Muscle of arm (tissue), 12 donors: ENCODE measurements around the gene TCF7L2. TPM values are rescaled to one million over a fixed set of nuclear protein-coding genes. Genes with fewer than 3 reads are reported as not detected.

ENCODE experiments used
- DNase-seq: peaks from one replicate; pipeline ENCODE4 v3.0.0-alpha.2; 2013
- polyA plus RNA-seq, 12 donors: library from polyadenylated mRNA; unstranded; fragments of 120-200 nt; gene quantifications; one replicate each; pipeline ENCODE4 v1.2.1, GENCODE V29; 2013; ENCODE audit not compliant: insufficient read length in 12 of 12

Gene TCF7L2
- polyA plus RNA-seq, 12 donors = 37.6 to 122 (median 51.4) TPM; not detected in 1

DNA sequence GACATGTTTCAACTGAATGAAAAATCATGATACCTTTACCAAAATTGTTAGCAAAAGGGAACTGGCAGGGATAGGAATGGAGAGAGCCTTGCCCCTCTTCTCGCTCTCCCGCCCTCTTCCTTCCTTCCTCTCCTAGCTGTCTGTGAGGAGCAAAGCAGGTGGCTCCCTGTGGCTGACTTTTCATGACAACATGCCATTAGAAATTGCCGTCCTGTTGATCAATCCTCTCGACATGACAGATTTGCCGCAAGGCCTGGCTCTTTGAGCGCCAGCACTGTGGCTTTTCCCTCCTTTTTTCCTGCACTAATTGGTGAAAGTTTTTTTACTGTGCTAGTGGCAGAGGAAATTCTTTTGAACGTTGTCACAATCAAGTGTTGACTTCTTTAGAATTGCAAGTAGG lies 171.1 kb downstream of the TCF7L2 start:
- no peak for DNase-seq

DNA sequence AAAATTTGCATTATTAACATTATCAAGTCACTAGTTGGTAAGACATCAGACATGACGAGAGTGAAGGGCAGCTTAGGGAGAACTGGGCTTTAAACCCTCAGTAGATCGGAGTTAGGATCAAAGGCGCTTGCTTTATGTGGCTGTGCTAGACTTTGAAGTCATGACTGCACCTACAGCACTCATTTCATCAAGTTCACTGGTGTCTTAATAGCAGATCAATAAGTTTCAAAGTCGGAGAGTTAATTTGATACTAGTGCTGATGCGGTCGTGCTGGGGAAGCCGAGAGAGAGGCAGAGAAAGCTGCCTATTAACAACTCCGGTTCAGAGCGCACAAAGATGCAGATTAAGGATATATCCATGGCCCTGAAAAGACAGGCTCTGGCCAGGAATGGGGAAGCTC lies 172.9 kb downstream of the TCF7L2 start:
- no peak for DNase-seq

DNA sequence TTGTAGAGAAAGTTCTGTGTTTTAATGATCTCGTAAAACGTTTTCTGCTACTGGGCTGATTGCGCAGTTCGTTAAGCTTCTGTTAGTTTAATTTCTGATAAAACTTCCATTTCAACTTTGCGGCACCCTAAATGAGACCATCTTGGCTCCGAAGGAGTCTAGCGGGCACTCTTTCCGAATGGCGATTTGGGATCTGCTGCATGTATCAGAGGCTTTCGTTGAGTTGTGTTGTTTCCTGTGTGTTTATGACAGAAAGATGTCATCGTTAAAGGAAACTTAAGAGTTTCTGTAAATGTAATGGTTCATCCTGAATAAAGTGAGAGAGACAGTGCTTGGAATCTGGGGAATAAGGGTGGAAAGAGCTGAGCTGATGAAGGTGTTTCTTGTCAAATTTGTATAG lies 174.7 kb downstream of the TCF7L2 start:
- DNase-seq = no peak

DNA sequence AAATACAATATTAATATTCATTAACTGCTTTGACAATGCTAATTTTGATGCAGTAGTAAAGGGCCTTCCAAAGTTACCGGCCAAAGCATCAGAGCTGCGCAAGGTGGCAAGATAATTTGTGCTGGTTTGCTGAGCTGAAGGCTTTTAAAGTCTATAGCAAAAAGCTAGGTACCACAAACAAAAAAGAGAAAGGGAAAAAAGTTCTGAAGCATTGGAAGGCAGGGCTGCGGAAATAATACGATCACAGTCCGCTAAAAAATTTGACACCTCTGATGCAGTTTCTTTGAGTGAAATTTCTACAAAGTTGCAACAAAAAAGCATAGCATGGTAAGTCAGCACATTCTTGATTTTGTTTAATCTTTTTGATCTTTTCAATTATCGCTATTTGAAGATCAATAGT lies 175.6 kb downstream of the TCF7L2 start:
- DNase-seq = no peak

DNA sequence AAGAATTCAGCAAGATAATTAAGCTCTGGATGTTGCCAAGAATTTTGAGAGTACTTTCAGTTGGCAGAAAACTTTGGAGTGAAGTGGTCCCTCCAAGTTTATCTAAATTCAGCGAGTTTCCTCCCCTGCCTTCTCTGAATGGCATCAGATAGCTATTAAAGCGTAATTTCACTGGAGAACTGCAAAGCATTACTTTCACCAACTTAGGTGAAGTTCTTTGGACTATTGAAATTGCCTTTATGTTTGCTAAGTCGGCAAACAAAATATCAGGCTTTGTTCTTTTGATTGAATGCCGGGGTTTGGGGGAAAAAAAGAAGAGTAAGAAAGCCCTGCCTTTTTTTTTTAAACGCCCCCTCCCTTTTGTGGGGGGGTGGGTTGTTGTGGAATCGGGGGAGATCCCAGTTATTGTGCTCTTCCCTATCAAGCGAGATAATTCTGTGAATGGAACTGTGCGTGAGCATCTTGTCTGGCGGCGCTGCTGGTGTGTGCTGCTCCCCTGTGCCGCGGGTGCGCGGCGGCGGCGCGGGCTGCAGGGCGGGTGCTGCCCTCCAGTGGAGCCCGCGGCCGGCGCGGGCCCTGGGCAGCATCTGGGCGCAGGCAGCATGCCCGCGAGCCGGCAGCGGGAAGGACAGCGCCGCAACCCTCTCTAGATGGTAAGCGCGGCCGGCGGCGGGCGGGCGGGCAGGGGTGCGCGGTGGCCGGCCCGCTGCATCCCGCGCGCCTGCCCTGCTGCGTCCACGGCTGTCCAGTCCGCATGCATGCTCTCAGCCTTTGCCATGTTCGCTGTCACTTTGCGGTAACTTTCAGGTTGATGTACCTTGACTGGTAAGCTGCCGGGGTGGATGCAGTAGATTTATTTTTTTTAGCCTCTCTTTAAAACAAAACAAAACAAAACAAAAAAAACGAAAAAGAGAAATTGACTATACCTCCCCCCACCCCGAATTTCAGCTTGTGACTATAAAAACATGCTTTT lies 176.5 kb downstream of the TCF7L2 start:
- DNase-seq = no peak

DNA sequence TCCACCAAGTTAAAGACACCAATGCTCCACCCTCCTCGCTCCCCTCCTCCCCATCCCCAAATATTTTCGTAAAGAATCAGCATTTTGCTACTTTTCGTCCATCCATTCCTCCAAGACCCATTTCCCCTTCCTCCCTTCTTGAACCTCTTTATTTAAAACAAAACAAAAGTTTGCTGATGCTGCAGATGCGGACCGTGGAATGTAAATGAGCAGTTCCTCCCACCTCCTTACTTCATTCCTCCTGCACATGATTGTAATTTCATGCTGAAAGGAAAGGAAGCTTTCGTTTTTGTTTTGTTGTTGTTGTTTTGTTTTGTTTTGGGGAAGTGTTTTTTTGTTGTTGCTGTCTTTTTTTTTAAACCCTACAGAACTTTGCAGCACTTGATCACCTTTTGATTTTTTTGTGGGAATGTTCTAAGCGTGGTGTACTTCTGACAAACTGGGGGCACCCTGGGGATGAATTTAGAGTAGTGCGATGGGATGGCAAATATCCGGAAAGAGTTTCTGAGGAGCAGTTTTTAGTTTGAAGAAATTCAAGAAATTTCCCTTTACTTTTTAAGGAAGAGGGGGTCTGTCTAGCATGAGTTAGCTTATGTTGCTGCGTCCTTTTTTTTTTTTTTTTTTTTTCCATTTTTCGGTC lies 177.3 kb downstream of the TCF7L2 start:
- no peak for DNase-seq

DNA sequence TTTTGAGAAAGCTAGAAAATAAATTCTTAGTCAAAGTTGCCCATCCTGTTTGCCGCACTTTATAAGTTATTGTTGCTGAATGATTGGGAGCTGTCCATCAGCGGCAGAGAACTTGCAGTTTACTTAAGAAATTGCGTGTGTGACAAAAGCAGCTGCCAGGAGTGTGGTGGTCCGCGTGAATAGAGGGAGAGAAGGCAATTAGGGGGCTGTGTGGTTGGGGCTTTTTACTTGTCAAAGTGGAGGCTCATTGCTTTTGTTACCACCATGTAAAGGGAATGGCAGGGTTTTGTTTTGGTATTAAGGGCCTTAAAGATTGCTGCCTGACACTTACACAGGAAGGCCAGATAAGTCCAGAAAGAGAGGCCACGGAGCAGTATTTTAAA lies 177.8 kb downstream of the TCF7L2 start:
- DNase-seq = no peak

DNA sequence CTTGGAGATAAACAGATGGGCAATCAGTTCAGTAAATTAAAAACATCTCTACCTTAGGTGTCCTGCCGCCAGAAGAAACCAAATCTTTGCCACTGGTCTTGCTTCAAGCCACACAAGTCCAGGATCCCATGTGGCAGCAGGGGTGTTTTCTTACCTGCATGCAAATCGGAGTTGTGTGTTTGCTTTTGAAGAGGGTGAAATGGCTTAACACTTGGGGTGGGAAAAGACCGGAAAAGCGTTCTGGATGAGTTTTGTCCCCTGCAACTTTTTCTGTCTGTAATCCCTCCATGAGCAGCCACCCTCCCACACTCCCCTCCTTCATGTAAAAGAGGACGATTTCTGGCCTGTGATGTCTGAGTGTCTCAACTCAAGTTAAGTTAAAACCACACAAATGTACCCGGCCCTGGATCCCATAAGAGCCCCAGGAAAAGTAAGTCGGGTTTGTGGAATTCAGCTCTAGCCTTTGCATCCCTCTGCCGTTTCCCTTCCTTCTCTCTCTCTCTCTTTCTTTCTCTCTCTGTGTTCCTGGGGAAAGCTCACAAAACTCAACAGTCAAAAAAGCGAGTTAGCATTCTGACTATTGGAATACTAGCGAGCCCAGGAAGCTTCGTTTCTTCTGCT lies 178.5 kb downstream of the TCF7L2 start:
- DNase-seq = no peak

DNA sequence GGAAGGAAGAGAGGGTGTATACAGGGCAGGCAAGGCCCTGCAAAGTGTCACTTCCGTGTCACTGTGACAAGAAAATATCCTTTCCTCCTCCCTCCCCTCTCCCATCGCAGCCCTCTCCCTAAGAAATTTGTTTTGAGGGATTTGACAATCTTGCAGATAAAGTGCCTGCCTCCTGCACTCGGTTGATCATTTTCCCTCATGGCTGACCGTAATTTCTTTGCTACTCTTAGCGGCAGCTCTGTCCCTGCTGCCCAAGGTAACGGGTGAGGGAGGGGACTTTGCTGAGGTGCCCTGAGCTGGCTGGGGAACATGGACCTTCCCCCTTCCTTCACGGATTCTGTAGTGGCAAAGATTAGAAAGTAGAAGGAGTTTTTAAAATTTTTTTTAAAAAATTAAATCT lies 179.1 kb downstream of the TCF7L2 start:
- DNase-seq = peak; percentile 33

DNA sequence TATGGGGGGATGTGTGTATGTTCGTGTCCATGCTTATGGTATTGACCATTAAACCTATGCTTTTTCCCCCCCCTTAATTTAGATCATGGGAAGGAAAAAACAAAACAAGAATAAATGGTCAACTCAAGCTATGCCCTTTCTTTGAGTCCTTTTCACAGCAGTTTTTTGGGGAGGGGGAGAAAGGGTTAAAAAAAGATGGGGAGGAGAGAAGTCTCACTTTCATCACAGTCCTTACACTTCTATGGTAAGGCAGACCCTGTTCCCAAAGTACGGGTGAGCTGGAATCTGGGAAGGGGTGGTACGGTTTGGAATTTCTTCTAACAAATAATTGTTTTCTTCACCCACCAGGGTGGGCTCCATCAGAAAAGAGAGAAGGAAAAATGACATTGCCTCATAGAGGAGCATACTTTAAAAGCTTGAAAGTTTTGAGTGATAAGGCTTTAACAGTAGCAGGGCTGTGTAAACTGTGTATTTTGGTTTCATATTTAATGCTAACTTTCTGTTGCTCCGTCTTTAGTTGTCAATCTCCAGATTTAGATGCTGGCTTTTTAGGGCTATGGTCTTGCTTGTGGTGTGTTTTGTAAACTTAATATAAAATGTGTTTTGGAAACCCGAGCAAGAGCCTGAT lies 180.1 kb downstream of the TCF7L2 start:
- DNase-seq = peak; percentile 35

DNA sequence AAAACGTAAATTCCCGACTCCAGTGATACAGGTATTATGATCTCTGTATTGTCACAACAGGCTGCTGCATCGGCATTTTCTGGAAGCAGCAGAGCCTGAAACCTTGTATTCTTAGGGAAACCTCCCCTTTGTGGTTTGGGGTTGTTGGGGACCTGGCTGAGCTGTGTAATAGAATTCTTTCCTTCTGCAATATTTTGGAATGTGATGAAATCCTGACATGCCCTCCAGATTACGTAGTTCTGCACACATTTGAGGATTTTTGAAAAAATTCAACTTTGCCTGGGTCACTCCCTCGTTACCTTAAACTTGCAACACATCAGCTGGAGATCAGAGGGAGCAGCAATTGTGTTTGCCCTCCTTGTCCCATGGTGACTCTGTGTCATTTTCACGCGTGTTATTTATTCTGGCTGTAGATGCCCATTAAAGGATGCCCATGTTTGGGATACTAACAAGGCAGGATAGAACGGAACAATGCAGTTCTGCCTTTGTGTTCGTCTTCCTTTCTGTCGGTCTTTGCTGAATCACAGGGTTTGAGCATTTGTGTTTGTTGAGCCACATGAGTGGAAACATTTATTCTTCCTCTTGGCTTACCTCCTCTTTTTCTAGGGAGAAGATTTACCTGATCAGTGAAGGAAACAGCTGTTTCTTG lies 181.7 kb downstream of the TCF7L2 start:
- DNase-seq = peak; percentile 63

DNA sequence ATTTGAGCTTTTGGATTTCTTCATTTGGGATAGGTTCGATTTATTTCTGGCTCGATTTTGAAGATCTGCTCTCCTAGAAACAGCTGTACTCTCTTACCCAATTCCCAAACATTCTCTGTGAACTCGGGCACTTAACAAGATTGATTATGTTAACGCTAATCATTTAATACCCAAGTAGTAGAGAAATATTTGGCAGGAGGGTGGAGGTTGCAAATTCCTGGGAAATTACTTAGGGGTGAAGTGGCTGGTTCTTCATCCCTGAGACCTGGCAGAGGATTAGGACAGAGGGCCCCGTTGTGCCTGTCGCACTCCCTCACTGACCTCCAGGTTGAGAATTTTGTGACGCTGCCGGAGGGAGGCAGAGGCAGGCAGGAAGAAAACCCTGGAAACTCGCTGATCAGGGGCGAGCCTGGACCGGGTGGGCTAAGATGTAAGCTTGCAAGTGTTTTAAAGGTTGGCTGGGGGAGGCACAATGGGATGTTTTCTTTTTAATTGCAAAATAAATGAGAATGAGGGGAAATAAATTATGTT lies 182.6 kb downstream of the TCF7L2 start:
- peak; percentile 32 for DNase-seq

DNA sequence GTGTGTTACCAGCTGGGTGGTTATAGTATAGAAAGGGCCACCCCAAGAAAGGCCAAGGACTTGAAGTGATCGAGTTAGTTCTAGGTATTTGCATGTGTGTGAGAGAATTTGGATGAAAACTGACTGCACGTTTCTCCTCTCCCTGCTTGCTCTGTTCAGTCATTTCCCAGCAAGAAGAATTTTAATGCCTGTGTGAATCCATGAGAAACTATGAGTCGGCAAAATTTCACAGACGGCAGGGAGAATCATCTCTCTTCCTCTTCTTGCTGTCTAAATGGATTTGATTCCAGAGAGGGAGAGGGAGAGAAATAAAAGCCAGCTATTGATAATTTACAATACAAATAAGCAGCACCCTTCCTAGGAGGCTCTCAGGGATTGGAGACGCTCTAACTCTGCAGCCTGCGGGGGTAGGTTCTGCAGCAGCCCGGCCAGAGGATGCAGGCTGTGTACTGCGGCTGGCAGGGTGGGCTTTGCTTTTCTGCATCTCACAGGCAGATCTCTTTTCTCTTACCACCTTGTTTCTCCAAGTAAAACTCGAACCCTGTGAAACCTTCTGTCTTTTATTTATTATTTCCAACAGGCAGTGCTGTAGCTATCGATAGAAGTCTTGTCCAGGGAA lies 183.6 kb downstream of the TCF7L2 start:
- DNase-seq = peak; percentile 54

DNA sequence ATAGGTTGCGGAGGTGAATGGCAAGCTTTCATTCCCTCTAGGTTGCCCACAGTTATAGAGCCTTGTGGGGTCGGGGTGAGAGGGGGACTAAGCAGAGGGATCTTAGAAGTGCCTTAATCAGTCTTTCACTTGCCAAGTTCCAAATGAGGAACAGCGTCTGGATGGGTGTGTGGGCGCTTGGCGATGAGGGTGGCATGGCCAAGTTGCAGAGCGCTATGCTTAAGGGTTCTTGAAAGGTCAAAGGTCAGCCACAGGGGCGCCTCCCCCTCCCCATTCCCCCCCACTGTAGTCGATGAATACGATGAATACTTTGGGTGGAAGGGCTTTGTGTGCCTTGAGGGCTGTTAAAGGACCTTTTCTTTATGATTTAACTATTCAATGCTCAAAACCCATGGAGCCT lies 185.0 kb downstream of the TCF7L2 start:
- no peak for DNase-seq

DNA sequence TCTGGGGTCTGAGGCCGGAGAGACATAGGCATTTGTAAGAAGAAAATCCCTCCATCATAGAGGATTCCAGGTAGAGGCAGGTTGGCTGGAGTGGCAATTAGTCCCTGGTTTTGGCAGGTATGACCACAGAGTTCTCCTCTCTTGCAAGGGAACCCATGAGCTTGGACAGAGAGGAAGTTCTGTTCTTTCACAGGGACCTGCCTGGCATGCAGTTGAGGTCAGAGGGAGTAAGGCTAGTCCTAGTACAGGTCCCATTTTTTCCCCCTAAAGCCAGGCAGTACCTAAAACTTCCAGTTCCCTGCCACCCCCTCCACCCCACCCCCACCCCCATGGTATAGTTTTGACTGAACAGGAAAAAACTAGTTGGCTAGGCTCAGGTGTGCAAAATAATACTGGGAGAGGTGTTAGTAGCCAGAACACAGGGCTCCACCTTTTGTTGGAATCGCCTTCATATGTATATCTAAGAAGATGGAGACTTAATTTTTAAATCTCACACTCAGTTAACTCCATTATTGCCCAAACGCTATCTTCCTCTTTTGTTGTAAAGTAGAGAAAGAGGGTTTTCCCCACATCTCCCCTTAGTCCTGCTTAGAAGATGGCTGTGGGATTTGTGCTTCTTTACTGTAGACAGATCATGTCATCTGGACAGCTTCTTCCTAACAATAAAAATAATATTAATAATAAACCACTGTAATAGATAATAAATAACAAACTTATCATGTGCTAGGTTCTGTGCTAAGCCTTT lies 188.1 kb downstream of the TCF7L2 start:
- DNase-seq = no peak

DNA sequence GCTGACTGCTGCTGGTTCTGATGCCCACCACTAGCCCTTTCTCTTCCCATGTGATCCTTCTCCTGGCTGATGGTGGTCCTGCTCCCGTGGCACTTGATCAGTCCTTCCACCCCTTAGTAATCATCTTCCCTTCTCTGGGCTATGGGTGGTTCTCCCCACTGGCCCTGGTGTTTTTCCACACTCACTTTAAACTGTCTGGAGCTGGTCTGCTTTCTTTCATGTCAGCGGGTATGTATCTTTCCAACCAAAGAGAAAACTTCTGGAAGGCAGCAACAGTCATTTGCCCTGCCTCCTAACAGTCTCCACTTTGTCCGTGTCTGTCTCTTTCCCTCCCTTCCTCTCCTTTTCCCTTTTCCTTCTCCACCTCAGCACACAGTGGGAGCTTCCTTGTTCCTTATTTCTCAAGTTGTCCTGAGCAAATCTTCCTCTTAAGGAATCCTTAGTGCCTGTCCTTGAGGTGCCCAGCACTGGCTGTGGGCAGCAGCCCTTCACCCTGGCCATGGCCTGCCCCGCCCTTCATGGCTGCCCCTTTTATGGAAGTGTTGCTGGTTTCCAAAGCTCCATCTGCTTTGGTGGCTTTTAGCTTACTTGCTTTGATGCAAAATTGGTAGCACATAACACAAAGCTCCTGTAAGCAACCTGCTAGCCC lies 189.0 kb downstream of the TCF7L2 start:
- no peak for DNase-seq

DNA sequence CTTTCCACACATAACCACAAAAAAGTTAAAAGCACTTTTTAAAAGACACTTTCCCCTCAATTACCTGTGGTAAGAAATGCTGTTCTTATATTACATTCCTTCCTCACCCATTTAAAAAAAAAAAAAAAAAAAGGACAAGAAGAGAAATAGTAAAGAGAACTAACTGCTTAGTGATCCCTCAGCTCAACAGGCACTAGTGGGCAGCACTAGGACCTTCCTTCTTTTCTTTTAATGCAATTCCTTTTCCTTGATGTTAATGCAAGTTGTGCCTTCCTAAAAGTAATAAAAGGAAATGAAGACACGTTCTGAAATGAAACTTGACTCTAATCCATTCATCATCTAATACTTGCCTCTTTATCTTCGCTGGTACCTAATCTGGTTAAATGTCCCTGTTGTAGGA lies 189.7 kb downstream of the TCF7L2 start:
- no peak for DNase-seq

DNA sequence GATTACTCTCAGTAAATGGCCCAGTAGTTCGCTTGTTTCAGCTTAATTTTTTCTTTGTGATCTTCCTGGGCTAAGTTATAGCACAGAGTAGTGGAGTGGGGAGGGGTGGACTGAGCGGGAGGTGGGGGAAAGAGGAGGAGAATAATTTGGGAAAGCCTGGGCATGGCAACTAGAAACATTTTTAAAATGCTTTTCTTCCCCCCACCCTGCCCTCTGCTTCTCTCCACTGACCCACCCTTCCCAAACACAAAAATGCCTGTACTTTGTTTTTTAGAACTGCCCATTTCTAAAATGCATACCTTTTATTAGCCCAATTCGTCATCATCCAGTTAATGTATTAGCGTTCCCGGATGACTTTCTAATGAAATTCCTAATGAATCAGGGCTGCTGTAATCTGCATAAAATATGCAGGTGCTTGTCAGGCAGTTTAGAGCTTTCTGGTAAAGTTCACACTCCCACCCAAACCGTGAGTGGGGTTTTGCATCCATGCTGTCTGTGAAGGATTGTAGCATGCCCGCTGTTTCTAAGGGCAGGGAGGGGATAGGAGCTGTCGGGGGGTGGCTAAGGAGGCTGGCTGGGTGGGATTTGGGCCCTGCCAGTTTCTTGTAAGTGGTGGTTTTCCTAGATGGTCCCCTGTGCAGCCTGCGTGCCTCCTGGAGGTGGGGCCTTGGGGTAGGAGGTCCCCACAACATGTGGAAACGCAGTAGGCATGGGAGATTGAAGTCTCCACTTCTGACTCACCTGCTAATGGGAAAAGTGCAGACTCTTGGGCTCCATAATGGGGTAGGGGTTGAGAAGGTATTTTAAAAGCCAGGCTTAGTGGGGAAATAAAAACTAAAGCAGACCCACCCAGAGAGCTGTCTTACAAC lies 190.3 kb downstream of the TCF7L2 start:
- DNase-seq = no peak
